Measurements from ENCODE around the gene OR2T11.
A peak's percentile ranks its signal among the peaks of the same experiment; 100 is the strongest.
"Not testable (repeated sequence)": the region's sequence is repeated elsewhere in the genome, so short reads cannot be mapped to it uniquely, and the experiment has no call there.

The OR2T11 gene

GRCh38 chr1:248634991-248635390, at the start of gene OR2T11:
TSS of gene OR2T11 (minus strand) at chr1:248635091. CDS start at chr1:248627128, 7,963 bp downstream.
- not testable (repeated sequence) for DNase-seq (ENCODE audit: low read depth)

- DNase-seq (ENCODE audit: low read depth) = no peak
These were observed 46.8 kb upstream of the OR2T11 start for GRCh38 chr1:248681651-248682050.

- peak; percentile 2 for DNase-seq (ENCODE audit: low read depth)
These were observed 35.1 kb upstream of the OR2T11 start for GRCh38 chr1:248670003-248670402.

- DNase-seq (ENCODE audit: low read depth) = not testable (repeated sequence)
These were observed 28.8 kb upstream of the OR2T11 start for GRCh38 chr1:248663453-248664328.

GRCh38 chr1:248656797-248657196, 21.9 kb upstream of the OR2T11 start:
- not testable (repeated sequence) for DNase-seq (ENCODE audit: low read depth)

GRCh38 chr1:248655354-248655753, 20.5 kb upstream of the OR2T11 start, which contains the start of gene OR2T27:
TSS of gene OR2T27 (minus strand) at chr1:248655528. CDS start at chr1:248650884, 4,644 bp downstream.
- DNase-seq (ENCODE audit: low read depth) = not testable (repeated sequence)

GRCh38 chr1:248648770-248649536, 14.1 kb upstream of the OR2T11 start:
- not testable (repeated sequence) for DNase-seq (ENCODE audit: low read depth)

GRCh38 chr1:248645178-248645577, 10.3 kb upstream of the OR2T11 start, which contains the start of gene OR2T35:
TSS of gene OR2T35 (minus strand) at chr1:248645278. CDS start at chr1:248639258, 6,020 bp downstream.
- DNase-seq (ENCODE audit: low read depth) = not testable (repeated sequence)

GRCh38 chr1:248642971-248643651, 8.2 kb upstream of the OR2T11 start:
- not testable (repeated sequence) for DNase-seq (ENCODE audit: low read depth)

- DNase-seq (ENCODE audit: low read depth) = not testable (repeated sequence)
These were observed 6.7 kb upstream of the OR2T11 start for GRCh38 chr1:248641583-248641982.

GRCh38 chr1:248640906-248641305, 6.0 kb upstream of the OR2T11 start:
- not testable (repeated sequence) for DNase-seq (ENCODE audit: low read depth)

GRCh38 chr1:248639652-248640051, 4.8 kb upstream of the OR2T11 start:
- DNase-seq (ENCODE audit: low read depth) = not testable (repeated sequence)

- DNase-seq (ENCODE audit: low read depth) = not testable (repeated sequence)
These were observed 1.7 kb upstream of the OR2T11 start for GRCh38 chr1:248636612-248637011.

- peak; percentile 0 for DNase-seq (ENCODE audit: low read depth)
These were observed 3.4 kb downstream of the OR2T11 start for GRCh38 chr1:248631354-248632008.

GRCh38 chr1:248630551-248630950, 4.3 kb downstream of the OR2T11 start:
- DNase-seq (ENCODE audit: low read depth) = no peak

- no peak for DNase-seq (ENCODE audit: low read depth)
These were observed 6.7 kb downstream of the OR2T11 start for GRCh38 chr1:248627971-248628844.

- no peak for DNase-seq (ENCODE audit: low read depth)
These were observed 8.9 kb downstream of the OR2T11 start for GRCh38 chr1:248625971-248626370.

GRCh38 chr1:248625166-248625565, 9.7 kb downstream of the OR2T11 start:
- DNase-seq (ENCODE audit: low read depth) = no peak

GRCh38 chr1:248622570-248623001, 12.3 kb downstream of the OR2T11 start:
- DNase-seq (ENCODE audit: low read depth) = peak; percentile 2

GRCh38 chr1:248621770-248622169, 13.1 kb downstream of the OR2T11 start:
- no peak for DNase-seq (ENCODE audit: low read depth)
